Stimulated activated naive CD4-positive, alpha-beta T cell (primary cell): ENCODE measurements around the gene ARHGEF16.

Experiments used
- DNase-seq, 6 experiments: peaks; one replicate each; lab custom pipeline; 2025; lab: John Stamatoyannopoulos, UW

Gene ARHGEF16

DNA sequence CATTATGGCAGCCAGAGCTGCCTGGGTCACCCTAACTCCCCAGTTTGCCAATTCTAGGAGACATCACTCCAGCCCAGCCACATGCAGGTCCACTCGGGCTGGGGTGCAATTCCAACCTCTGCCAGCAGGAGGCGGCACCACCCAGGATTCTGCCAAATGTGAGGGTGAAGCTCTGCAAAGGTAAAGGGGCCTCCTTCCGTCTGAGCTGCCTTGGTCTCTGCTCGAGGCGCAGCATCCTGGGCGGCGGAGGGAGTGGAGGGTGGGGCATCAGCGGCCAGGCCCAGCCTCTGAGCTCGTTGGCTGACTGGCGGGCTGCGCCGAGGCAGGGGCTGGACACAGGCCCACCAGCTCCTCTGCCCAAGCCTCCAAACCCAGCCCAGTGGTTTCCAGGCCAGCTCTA is 63.8 kb downstream of the ARHGEF16 start:
- peak in 5 of 6 experiments; percentile 5 to 36 (median 18) for DNase-seq

GRCh38 chr1:3518756-3519155 is 64.3 kb downstream of the ARHGEF16 start:
- no peak for DNase-seq

- no peak for DNase-seq
These were observed 64.9 kb downstream of the ARHGEF16 start for GRCh38 chr1:3519301-3519885.

DNA sequence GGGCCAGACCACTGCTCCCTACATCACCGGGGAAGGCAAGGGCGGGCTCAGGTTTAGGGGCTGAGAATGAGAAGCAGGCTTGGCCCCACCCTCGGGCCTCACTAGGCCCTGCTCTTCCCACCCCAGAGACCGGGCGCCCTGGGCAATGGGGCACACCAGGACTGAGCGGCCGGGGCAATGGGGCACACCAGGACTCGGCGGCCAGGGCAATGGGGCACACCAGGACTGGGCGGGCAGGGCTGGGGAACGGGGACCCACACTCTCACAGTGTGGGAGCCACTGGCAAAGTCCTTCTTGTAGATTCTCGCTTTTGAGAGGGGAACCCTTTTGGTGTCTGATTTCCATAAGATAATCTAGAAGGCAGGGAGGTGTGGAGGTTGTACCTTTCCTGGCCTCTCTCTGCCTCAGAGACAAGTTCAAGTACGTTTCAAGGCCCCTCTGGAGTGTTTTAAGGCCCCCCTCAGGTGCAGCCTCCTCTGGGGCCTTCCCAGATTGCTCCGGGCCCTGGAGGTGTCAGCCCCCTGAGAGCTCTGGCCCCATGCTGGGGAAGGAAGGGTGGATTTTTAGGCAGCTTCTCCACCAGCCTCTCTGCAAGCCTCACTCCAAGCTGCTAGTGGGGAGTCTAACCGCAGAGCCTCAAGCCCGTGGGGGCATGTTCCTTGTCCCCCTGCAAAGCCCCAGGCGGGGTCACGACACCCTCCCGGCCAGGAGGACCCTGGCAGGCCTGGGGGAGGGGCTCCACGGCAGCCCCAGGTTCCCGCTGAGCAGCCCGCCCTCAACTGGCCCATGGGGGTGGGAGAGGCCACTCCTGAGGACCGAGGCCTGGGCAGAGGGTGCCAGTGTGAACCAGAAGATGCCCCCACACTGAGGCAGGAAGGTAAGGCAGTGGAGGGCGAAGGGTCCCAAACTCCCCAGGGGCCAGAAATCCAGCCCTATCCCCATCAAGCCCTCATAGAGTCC is 66.2 kb downstream of the ARHGEF16 start:
- no peak for DNase-seq

DNA sequence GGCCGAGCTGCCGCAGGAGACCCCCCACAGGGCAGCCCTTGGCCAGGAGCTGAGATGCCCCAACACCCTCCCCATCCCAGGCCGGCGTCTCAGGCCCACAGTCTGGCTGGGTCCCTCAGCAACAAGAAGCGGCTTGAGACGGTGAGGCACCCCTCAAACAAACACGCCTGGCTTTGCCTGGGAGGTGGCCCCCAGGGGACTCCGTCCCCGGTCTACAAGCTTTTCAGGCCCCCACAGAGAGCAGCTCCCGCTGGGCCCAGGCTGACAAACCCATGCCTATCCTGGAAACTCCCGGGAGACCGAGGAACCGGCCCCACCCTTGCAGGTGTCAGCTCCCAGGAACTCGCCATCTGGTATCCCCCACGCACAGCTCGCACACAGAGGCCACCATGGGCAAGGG is 67.0 kb downstream of the ARHGEF16 start:
- DNase-seq, result no peak

- DNase-seq, result no peak
These were observed 67.6 kb downstream of the ARHGEF16 start for GRCh38 chr1:3522112-3522511.

DNA sequence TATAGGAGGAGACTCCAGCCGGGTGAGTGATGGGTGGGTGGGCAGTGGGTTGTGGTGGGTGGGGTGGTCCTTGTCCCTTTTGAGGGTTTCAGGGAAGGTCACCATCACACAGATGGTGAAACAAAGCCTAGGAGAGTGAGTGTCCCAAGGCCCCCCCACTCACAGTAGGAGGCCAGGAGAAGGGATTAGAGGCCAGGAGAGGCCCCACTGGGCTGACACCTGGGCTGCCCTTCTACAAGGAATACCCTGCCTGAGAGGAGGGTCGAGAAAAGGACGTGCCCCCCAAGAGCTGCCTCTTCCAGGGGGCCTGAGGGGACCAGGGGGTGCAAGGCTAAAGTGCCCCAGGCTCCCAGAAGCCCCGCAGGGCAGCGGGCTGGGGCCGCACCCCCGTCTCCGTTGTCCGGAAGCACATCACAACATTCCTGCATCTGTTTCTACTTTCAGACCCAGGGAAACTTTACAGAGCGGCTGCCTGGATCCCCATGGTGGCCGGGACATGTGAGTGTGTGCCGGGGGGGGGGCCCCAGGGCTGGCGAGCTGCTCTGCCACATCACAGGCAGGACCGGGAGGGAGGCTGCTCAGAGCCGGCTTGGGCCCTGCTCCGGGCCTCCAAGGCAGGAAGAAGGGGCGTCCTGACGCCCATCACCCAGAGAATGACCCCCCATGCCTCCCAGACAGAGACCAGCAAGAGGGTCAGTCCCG is 68.2 kb downstream of the ARHGEF16 start:
- no peak for DNase-seq

- DNase-seq, result no peak
These were observed 69.5 kb downstream of the ARHGEF16 start for GRCh38 chr1:3523980-3524379.

DNA sequence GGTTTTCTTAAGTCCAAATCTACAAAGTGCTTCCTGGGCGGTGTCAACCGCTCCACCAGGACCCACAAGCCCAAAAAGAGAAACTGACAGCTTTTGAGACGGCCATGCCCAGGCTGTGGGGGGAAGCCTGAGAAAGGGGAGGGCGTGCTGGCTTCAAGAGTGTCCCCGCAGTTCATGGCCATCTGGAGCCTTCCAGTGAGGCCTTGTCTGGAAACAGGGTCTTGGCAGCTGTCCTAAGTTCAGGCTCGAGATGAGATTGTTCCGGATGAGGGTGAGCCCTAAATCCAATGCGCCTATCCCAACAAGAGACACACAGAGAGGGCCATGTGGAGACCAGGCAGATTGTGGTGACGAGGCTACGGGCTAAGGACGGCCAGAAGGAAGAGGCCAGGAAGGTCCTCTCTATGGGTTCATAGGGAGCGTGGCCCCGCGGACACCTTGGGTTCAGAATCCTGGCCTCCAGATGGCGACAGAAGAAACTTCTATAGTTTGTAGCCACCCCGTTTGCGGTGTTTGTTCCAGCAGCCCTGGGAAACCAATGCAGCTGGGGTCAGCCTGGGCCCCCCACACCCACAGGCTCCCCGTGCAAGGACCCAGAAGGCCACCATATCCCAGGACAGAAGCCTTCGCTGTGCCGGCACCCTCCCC is 70.2 kb downstream of the ARHGEF16 start:
- DNase-seq, result no peak

DNA sequence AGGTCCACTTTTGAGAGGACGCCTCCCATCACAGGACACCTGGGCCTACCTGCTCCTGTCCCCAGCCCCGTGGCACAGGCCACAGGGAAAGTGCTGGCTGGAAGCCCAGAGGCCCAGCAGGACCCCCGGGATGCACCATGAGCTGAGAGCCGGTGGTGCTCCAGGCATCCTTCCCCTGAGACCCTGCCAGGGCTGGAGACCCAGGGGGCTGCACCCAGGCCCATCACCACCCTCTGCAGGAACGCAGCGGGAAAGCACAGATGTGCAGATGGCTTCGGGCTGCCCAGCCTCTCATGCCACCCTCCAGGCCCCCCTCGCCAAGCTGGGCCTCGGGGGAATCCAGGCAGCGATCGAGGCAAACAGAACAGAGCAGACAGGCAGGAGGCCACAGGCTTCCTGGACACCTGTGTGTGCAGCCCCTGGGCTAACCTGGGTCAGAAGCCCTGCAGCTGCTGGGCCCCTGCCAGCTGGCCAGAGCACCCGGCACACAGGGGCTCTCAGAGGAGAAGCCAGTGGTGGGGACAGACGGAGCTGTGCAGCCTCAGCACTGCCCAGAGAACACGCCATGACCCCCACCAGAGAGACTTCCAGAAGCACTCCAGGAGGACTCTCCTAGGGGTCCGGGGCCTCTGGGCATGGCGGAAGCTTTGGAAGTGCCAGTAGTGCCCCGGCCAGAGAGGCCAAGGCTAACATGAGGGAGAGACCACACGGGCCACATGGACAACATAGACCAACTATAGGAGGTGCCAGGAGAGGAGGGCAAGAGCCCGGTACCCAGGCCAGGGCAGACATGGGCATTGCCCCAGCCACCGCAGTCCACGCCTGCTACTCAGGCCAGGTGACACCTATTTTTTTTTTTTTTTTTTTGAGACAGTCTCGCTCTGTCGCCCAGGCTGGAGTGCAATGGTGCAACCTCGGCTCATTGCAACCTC is 71.4 kb downstream of the ARHGEF16 start:
- DNase-seq, result no peak

GRCh38 chr1:3527774-3528173 is 73.3 kb downstream of the ARHGEF16 start:
- DNase-seq, result no peak

DNA sequence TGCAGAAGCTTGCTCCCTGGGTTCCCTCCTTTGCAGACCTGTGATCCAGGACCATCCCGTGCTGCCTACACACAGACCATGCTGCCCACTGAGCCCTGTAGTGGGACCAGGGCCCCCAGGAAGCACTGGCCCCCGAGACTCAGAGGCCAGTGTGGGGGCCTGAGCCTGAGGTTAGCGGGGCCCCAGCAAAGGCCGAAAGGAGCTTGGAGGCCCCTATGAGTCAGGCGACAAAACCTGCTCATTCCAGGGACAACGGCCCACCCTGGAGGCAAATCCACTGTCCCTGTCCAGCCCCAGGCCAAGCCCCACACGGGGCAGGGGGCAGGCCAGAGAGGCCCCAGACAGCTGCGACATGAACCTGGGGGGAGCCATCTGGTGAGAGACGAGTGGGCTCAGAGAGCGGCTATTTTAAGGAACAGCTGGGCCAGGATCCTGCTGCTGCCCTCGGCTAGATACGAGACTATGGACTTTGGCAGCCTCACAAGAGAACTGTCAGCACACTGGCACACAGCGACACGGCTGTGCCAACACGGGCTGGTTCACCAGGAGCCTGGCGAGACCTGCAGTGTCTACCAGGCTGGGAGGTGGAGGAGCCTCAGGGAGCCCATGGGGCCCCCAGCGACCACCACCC is 74.7 kb downstream of the ARHGEF16 start:
- no peak for DNase-seq

DNA sequence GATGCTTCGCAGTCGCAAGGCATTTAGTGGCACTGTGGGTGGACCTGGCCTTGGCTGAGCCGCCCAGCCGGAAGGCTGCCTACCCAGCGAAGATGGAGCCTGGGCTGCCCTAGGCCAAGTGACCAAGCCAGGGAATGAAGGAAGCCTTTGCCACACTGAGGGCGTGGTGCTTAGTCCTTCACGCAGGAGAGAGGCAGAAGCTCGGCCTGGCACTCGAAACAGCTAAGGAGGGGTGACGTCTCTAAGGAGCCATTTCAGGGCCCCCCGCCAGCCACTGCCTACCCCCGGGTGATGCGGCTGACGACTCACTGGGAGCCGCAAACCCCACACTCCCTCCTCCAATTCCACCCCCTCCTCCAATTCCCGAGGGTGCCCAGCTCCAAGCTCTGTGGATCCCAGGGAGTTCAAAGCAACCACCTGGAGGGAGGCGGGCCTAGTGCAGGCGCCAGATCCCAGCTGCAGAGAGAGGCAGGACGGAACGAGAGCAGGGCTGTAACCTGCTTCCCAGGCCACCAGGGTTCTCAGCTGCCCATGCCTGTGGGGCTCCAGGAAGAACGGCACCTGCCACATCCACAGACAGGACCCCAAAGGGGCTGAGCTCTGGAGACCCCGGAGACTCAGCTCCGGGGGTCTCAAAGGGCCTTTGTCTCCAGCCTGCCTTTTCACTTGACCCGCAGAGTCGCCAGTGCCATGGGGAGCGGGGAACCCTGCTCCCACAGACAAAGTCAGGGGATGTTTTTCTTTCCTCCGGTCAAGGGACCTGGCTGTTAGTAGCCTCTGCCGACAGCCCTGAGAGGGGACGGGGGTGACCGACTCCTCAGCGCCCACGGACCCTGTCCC is 75.8 kb downstream of the ARHGEF16 start:
- peak in 2 of 6 experiments; percentile 25 to 28 for DNase-seq
